GM12891 (cell line): ENCODE data around the gene FAM117A.

Experiments
- PAX5 ChIP-seq: IDR thresholded peaks from 2 replicates; pipeline ENCODE4 v1.6.1; 2011; ENCODE audit warnings: low read length, moderate library complexity, mild to moderate bottlenecking; ENCODE audit not compliant: insufficient read depth, severe bottlenecking
- POLR2A ChIP-seq: IDR thresholded peaks from 2 replicates; pipeline ENCODE4 v1.6.1; 2011; ENCODE audit warnings: low read depth, low read length, control low read depth
- POLR2AphosphoS5 ChIP-seq: IDR thresholded peaks from 2 replicates; pipeline ENCODE4 v1.6.1; 2011; ENCODE audit warnings: low read depth, low read length, control low read depth
- POU2F2 ChIP-seq: IDR thresholded peaks from 2 replicates; pipeline ENCODE4 v1.6.1; 2011; ENCODE audit warnings: low read depth, mild to moderate bottlenecking, control low read depth, low read length, moderate library complexity
- SPI1 ChIP-seq: IDR thresholded peaks from 2 replicates; pipeline ENCODE4 v1.6.1; 2011; ENCODE audit warnings: low read depth, low read length, control low read depth
- TAF1 ChIP-seq: IDR thresholded peaks from 2 replicates; pipeline ENCODE4 v1.6.1; 2011; ENCODE audit warnings: low read depth, low read length, control low read depth

- TF ChIP-seq POLR2A (no peak), TAF1 (no peak), POLR2AphosphoS5 (no peak), SPI1 (no peak), POU2F2 (no peak), PAX5 (no peak)
Measured at GRCh38 chr17:49760932-49761558, 2.9 kb downstream of the FAM117A start.
